ENCODE results near the gene NUDT14. TPM values are rescaled to one million over a fixed set of nuclear protein-coding genes. Genes with fewer than 3 reads are reported as not detected.

Gene NUDT14
- total and polyA plus RNA-seq, 7 donors: 14.7 to 45.4 (median 23.3) TPM

DNA sequence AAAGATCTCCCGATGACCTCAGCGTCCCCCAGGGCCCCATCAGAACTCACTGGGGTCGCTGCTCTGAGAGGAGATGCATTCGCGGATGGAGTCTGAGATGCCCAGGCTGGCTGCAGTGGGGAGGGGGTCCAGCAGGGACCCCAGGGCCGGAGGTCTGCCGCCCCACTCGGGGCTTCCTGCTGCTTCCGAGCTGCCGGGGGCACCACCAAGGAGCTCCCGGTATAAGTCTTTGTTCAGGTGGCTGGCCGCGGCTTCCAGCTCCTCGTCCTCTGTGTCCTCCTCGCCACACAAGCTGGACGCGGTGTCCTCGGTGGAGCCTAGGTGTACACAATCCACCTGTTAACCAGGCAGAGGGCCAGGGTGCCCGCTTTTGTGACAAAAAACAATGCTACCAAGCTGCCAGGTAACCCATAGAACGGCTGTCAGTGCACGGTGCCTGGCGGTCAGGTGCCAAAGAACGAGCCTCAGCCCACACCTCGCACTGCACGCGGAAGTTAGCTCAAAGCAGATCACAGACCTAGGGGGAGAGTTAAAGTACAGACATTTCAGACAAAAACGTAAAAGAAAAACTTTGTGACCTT, 40.6 kb upstream of the NUDT14 start:
- H3K27ac ChIP-seq: no peak overlapping the region
- H3K4me3 ChIP-seq: no peak overlapping the region
- H3K4me1 ChIP-seq: no peaks in the 10 kb centered on the region
- TF ChIP-seq, protein P1, sequence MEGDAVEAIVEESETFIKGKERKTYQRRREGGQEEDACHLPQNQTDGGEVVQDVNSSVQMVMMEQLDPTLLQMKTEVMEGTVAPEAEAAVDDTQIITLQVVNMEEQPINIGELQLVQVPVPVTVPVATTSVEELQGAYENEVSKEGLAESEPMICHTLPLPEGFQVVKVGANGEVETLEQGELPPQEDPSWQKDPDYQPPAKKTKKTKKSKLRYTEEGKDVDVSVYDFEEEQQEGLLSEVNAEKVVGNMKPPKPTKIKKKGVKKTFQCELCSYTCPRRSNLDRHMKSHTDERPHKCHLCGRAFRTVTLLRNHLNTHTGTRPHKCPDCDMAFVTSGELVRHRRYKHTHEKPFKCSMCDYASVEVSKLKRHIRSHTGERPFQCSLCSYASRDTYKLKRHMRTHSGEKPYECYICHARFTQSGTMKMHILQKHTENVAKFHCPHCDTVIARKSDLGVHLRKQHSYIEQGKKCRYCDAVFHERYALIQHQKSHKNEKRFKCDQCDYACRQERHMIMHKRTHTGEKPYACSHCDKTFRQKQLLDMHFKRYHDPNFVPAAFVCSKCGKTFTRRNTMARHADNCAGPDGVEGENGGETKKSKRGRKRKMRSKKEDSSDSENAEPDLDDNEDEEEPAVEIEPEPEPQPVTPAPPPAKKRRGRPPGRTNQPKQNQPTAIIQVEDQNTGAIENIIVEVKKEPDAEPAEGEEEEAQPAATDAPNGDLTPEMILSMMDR (IDR thresholded peaks at IDR 0.05): no peak
- no peak for ATAC-seq
- H3K27me3 ChIP-seq (ENCODE audit: insufficient read depth in 3 of 3, low read length in 2 of 3): no peaks in the 10 kb centered on the region
- intact Hi-C loops (cut with DNase I): no loop called here
- H3K36me3 ChIP-seq (ENCODE audit: insufficient read depth in 1 of 2, low read depth in 1 of 2): peaks cover 0 to 83% of the 10 kb centered on the region in 2 donors
- no peak for DNase-seq
- WGBS, 3 donors: 94 to 96% (median 95%) methylated on average over 27 of the region's 27 CpGs
- no peaks in the 10 kb centered on the region for H3K9me3 ChIP-seq

- ATAC-seq: peak in 1 of 4 donors; percentile 7
These were observed 39.8 kb upstream of the NUDT14 start for GRCh38 chr14:105220699-105221597.

DNA sequence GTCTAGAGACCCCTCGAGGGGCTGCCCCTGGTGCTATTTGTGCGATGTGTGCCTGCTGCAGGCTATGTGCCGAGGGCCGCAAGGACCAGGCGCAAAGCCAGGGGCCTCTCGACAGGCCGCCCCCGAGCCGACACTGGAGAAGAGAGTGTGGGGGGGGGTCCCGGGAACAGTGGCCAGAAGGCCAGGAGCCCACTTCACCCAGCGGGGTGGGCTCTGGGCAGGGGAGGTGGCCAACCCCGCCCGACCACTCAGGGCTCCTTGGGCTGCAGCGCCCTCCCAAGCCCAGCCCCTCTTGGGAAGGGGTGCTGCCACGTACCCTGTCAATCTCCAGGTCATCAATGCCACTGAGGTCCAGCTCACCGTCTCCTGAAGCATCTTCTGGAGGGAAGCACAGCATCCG, 38.6 kb upstream of the NUDT14 start:
- peaks cover 0 to 64% of the 10 kb centered on the region in 2 donors for H3K36me3 ChIP-seq (ENCODE audit: insufficient read depth in 1 of 2, low read depth in 1 of 2)
- WGBS, 3 donors: 92 to 94% (median 93%) methylated on average over 14 to 17 of the region's 17 CpGs
- intact Hi-C loops (cut with DNase I): no loop called here
- TF ChIP-seq, protein P1 (IDR thresholded peaks at IDR 0.05): no peak
- no peak overlapping the region for H3K4me3 ChIP-seq
- ATAC-seq (no peak), DNase-seq (no peak)
- no peak overlapping the region for H3K27ac ChIP-seq
- H3K4me1 ChIP-seq: no peaks in the 10 kb centered on the region
- no peaks in the 10 kb centered on the region for H3K27me3 ChIP-seq (ENCODE audit: insufficient read depth in 3 of 3, low read length in 2 of 3)
- no peaks in the 10 kb centered on the region for H3K9me3 ChIP-seq

More at GRCh38 chr14:105220699-105221597, 39.8 kb upstream of the NUDT14 start:
- no peaks in the 10 kb centered on the region for H3K27me3 ChIP-seq (ENCODE audit: insufficient read depth in 3 of 3, low read length in 2 of 3)
- WGBS, 3 donors: 85 to 91% (median 87%) methylated on average over 27 to 29 of the region's 29 CpGs
- TF ChIP-seq, protein P1 (IDR thresholded peaks at IDR 0.05): no peak
- H3K4me3 ChIP-seq: no peak overlapping the region
- intact Hi-C loops (cut with DNase I): no loop called here
- no peak overlapping the region for H3K27ac ChIP-seq
- no peaks in the 10 kb centered on the region for H3K9me3 ChIP-seq
- peaks cover 0 to 76% of the 10 kb centered on the region in 2 donors for H3K36me3 ChIP-seq (ENCODE audit: insufficient read depth in 1 of 2, low read depth in 1 of 2)
- DNase-seq: peak in 1 of 2 donors; percentile 11
- H3K4me1 ChIP-seq: no peaks in the 10 kb centered on the region

DNA sequence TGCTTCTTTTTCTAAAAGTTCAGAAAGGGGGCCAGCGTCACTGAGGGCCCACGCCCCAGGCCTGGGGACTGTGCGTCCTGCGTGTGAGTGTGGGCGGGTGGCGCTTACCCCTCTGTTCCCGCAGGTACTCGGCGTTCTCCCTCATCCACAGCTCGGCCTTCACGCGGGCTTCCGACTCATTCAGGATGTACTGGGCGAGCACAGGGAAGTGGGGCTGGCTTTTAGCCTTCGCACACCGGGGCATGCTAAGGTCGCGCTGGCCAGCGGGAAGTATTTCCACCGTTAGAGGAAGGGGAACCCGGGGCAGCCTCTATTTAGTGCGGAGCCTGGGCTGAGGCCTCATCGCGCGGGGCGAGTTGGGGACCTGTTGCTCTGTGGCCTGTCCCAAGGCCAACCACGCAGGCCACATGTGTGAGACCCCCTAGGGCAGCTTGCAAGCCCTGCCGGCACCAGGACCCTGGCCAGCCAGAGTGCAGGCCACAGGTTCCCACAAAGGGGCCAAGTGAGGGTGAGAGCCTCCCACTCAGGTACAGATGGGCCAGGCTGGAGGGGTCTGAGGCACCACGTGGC, 38.0 kb upstream of the NUDT14 start:
- no peak for DNase-seq
- intact Hi-C loops (cut with DNase I): no loop called here
- H3K36me3 ChIP-seq (ENCODE audit: insufficient read depth in 1 of 2, low read depth in 1 of 2): peaks cover 0 to 63% of the 10 kb centered on the region in 2 donors

More for the DNA sequence above, 38.0 kb upstream of the NUDT14 start:
- H3K4me3 ChIP-seq: no peak overlapping the region
- peaks cover 3% of the 10 kb centered on the region for H3K4me1 ChIP-seq
- WGBS, 3 donors: 92 to 94% (median 94%) methylated on average over 29 of the region's 29 CpGs
- TF ChIP-seq, protein P1 (IDR thresholded peaks at IDR 0.05): no peak
- no peaks in the 10 kb centered on the region for H3K9me3 ChIP-seq
- H3K27ac ChIP-seq: no peak overlapping the region
- no peak for ATAC-seq
- H3K27me3 ChIP-seq (ENCODE audit: insufficient read depth in 3 of 3, low read length in 2 of 3): no peaks in the 10 kb centered on the region

Measured in psoas muscle (tissue), 8 donors.